Measurements from ENCODE around the gene PTMS. TPM values are rescaled to one million over a fixed set of nuclear protein-coding genes. Genes with fewer than 3 reads are reported as not detected.

PTMS gene
- total and polyA plus RNA-seq, 10 of the 15 experiments (the other 5 are each of a cell fraction or from before 2014, with no cell fraction given), result 2.1 to 127 (median 29.8) TPM

DNA sequence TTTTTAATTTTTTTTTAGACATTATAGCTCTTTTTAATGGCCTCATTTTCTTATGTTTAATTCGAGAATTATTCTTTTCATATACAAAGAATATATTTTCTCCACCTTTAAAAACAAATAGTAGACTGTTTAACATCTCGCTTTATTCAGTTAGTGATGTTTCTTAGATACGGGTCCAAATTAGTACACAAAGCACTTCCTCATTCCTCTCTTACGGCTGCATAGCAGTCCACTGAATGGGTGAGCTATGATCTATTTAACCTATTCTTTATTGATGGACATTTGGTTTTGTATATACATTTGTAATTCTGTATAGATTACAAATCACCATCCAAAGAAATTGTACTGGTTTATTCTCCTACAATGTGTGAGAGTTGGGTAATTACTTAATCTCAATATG lies 47.2 kb downstream of the PTMS start:
- intact Hi-C loops (cut with micrococcal nuclease; ENCODE audit: unreplicated experiment), result no loop called here
- CTCF ChIA-PET, result interaction anchor here (1.2 to 2.8 kb wide), 3 partner anchors 11 to 89 kb away, joined by 3 to 12 read pairs (median 11); partner anchors contain the start of gene COPS7A
- ATAC-seq, result no peak

DNA sequence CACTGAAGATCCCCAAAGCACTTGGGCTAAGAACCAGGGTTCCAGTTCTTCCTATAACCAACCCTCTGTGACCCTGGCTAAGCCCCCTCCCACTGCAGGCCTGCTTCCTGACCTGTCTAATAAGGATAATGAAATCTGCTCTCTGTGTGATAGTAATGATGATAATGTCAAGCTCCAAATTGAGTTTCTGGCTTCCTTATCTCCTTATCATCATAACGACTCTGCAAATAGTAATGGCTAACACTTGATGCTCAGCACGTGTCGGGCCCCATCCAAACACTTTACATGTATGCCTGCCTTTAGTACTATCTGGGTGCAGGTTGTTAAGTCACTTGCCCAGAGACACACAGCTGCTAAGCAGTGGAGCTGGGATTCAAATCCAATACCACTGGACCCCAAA lies 50.4 kb downstream of the PTMS start:
- no peak for FAIRE-seq
- no peaks in the 10 kb centered on the region for H3K9me3 ChIP-seq (replicated peaks; ENCODE audit: control insufficient read depth, insufficient read depth, low read length)
- no peak overlapping the region for H3K9ac ChIP-seq (ENCODE audit: control insufficient read depth, insufficient read depth, low read length)
- H3K4me3 ChIP-seq, result no peak overlapping the region
- no peak overlapping the region for H3K4me2 ChIP-seq (ENCODE audit: control insufficient read depth, insufficient read depth)
- ChIA-PET SMC1A (ENCODE audit: uncharacterized antibody, unreplicated experiment) (no interaction called here), POLR2A (interaction anchor here (0.6 to 0.9 kb wide), 2 partner anchors 19 to 36 kb away, joined by 3 to 4 read pairs; no protein-coding TSS in a partner anchor), CTCF (interaction anchor here (0.8 kb wide), 1 partner anchor 8 kb away, joined by 3 read pairs; no protein-coding TSS in a partner anchor), RAD21 (ENCODE audit: unreplicated experiment) (interaction anchor here (0.8 kb wide), 1 partner anchor 63 kb away, joined by 3 read pairs; the partner anchor contains the start of gene MLF2)
- no peaks in the 10 kb centered on the region for H3K36me3 ChIP-seq (ENCODE audit: control insufficient read depth in 2 of 2, insufficient read depth in 2 of 2, low read length in 1 of 2)
- no peaks in the 10 kb centered on the region for H4K20me1 ChIP-seq (ENCODE audit: control insufficient read depth, insufficient read depth)
- no TSS peak for BruUV-seq (replicated peaks)
- H3K4me1 ChIP-seq (ENCODE audit: control insufficient read depth, insufficient read depth, low read length), result peaks cover 4% of the 10 kb centered on the region; the same call in 1 of the 2 replicates
- H3K27me3 ChIP-seq (replicated peaks in 1 of 2; ENCODE audit: control insufficient read depth in 2 of 2, insufficient read depth in 2 of 2, low read length in 1 of 2), result peaks cover 2 to 4% of the 10 kb centered on the region in 2 experiments; a peak in 3 of 4 replicates
- no peak for ATAC-seq
- no peak for DNase-seq (ENCODE audit: low read depth, low spot score)
- H2AFZ ChIP-seq (ENCODE audit: control insufficient read depth, low read depth, low read length), result no peak overlapping the region
- no peaks in the 10 kb centered on the region for H3K79me2 ChIP-seq (ENCODE audit: control insufficient read depth, insufficient read depth, low read length)
- WGBS (ENCODE audit: insufficient coverage, insufficient replicate concordance, low lambda C conversion rate, missing lambda C conversion rate), result 2% methylated on average over 3 of the region's 3 CpGs
- no peak overlapping the region for H3K27ac ChIP-seq (ENCODE audit: control insufficient read depth, insufficient read depth)
- in situ Hi-C loops (cut with MboI), result no loop called here
- intact Hi-C loops (cut with micrococcal nuclease; ENCODE audit: unreplicated experiment), result no loop called here
- TF ChIP-seq NRF1 (conservative IDR thresholded peaks at IDR 0.05; ENCODE audit: low read depth, low read length), result no peak
- TF ChIP-seq MXI1 (IDR thresholded peaks at IDR 0.05; ENCODE audit: low read depth, low read length), result no peak
- TF ChIP-seq TCF12 (IDR thresholded peaks at IDR 0.05; ENCODE audit: low read depth, low read length), result no peak
- no peak for TF ChIP-seq EP300 (IDR thresholded peaks at IDR 0.05; ENCODE audit: borderline replicate concordance in 1 of 2, control insufficient read depth in 1 of 2, low read depth in 2 of 2, low read length in 2 of 2)
- no peak for TF ChIP-seq HDAC6 (IDR thresholded peaks at IDR 0.05; ENCODE audit: unreplicated experiment)
- TF ChIP-seq HCFC1 (IDR thresholded peaks at IDR 0.05; ENCODE audit: low read length), result no peak
- no peak for TF ChIP-seq CBFB (IDR thresholded peaks at IDR 0.05; ENCODE audit: low read depth)
- no peak for TF ChIP-seq RAD21 (IDR thresholded peaks at IDR 0.05; ENCODE audit: insufficient read depth, low read depth, low read length)
- TF ChIP-seq, protein P1, sequence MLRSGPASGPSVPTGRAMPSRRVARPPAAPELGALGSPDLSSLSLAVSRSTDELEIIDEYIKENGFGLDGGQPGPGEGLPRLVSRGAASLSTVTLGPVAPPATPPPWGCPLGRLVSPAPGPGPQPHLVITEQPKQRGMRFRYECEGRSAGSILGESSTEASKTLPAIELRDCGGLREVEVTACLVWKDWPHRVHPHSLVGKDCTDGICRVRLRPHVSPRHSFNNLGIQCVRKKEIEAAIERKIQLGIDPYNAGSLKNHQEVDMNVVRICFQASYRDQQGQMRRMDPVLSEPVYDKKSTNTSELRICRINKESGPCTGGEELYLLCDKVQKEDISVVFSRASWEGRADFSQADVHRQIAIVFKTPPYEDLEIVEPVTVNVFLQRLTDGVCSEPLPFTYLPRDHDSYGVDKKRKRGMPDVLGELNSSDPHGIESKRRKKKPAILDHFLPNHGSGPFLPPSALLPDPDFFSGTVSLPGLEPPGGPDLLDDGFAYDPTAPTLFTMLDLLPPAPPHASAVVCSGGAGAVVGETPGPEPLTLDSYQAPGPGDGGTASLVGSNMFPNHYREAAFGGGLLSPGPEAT (IDR thresholded peaks at IDR 0.05; ENCODE audit: low read depth), result no peak
- TF ChIP-seq SMAD5 (IDR thresholded peaks at IDR 0.05; ENCODE audit: low read depth), result no peak
- TF ChIP-seq IKZF2 (IDR thresholded peaks at IDR 0.05), result no peak
- TF ChIP-seq SREBF1 (IDR thresholded peaks at IDR 0.05; ENCODE audit: low read length), result no peak
- no peak for TF ChIP-seq ZBED1 (IDR thresholded peaks at IDR 0.05; ENCODE audit: borderline replicate concordance)
- no peak for TF ChIP-seq LARP7 (IDR thresholded peaks at IDR 0.05)

More for the DNA sequence above, 47.2 kb downstream of the PTMS start:
- no peak for DNase-seq (ENCODE audit: low read depth, low spot score)
- in situ Hi-C loops (cut with MboI), result no loop called here
- 0% methylated on average over 4 of the region's 4 CpGs for WGBS (ENCODE audit: insufficient coverage, insufficient replicate concordance, low lambda C conversion rate, missing lambda C conversion rate)
- BruUV-seq (replicated peaks), result no TSS peak
- TF ChIP-seq KDM1A (IDR thresholded peaks at IDR 0.05; ENCODE audit: borderline replicate concordance) (no peak), SPI1 (IDR thresholded peaks at IDR 0.05; ENCODE audit: borderline replicate concordance, insufficient read depth, low read depth, low read length) (peak; percentile 55; the same call in 1 of the 2 replicates)
- Histone ChIP-seq H3K27ac (ENCODE audit: control insufficient read depth, insufficient read depth) (no peak overlapping the region), H3K9me3 (replicated peaks; ENCODE audit: control insufficient read depth, insufficient read depth, low read length) (no peaks in the 10 kb centered on the region), H3K79me2 (ENCODE audit: control insufficient read depth, insufficient read depth, low read length) (no peaks in the 10 kb centered on the region), H2AFZ (ENCODE audit: control insufficient read depth, low read depth, low read length) (no peak overlapping the region), H4K20me1 (ENCODE audit: control insufficient read depth, insufficient read depth) (no peaks in the 10 kb centered on the region), H3K4me2 (ENCODE audit: control insufficient read depth, insufficient read depth) (no peak overlapping the region), H3K27me3 (replicated peaks in 1 of 2; ENCODE audit: control insufficient read depth in 2 of 2, insufficient read depth in 2 of 2, low read length in 1 of 2) (peaks cover 0 to 2% of the 10 kb centered on the region in 2 experiments; a peak in 3 of 4 replicates), H3K36me3 (ENCODE audit: control insufficient read depth in 2 of 2, insufficient read depth in 2 of 2, low read length in 1 of 2) (no peaks in the 10 kb centered on the region), H3K4me3 (no peak overlapping the region), H3K4me1 (ENCODE audit: control insufficient read depth, insufficient read depth, low read length) (0 out of 2 replicates have a peak, but pooled peaks cover 4% of the 10 kb centered on the region), H3K9ac (ENCODE audit: control insufficient read depth, insufficient read depth, low read length) (no peak overlapping the region)
- RAD21 ChIA-PET (ENCODE audit: unreplicated experiment), result interaction anchor here (0.8 to 1.6 kb wide), 3 partner anchors 21 to 61 kb away, joined by 3 to 6 read pairs (median 4); partner anchors contain the start of gene MLF2
- POLR2A ChIA-PET, result interaction anchor here (0.7 to 1.3 kb wide), 4 partner anchors 20 to 127 kb away, joined by 3 to 4 read pairs (median 3); no protein-coding TSS in a partner anchor
- FAIRE-seq, result no peak
- SMC1A ChIA-PET (ENCODE audit: uncharacterized antibody, unreplicated experiment), result interaction anchor here (0.7 to 1.9 kb wide), 6 partner anchors 19 to 103 kb away, joined by 3 to 5 read pairs (median 4); partner anchors contain the start of gene COPS7A
